ENCODE results near the gene CSMD2.

DNA sequence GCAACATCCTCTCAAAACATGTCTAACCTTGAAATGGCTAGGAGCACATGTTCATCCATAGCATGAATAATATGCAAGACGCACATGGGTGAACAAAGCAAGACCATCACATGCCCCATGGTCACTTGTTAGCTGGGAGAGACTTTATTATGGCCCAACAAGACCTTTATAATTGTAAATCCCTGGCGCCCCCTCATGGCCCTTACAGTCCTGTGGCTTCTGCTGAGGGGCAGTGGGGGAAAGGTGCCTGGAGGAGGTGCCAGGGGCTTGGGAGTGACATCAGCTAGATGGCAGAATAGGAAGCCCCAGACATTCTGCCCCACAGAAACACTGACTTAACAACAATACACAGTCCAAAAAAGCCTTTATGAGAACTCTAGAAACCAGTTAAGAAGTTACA lies 51.7 kb downstream of the CSMD2 start:
- TF ChIP-seq, protein P1, sequence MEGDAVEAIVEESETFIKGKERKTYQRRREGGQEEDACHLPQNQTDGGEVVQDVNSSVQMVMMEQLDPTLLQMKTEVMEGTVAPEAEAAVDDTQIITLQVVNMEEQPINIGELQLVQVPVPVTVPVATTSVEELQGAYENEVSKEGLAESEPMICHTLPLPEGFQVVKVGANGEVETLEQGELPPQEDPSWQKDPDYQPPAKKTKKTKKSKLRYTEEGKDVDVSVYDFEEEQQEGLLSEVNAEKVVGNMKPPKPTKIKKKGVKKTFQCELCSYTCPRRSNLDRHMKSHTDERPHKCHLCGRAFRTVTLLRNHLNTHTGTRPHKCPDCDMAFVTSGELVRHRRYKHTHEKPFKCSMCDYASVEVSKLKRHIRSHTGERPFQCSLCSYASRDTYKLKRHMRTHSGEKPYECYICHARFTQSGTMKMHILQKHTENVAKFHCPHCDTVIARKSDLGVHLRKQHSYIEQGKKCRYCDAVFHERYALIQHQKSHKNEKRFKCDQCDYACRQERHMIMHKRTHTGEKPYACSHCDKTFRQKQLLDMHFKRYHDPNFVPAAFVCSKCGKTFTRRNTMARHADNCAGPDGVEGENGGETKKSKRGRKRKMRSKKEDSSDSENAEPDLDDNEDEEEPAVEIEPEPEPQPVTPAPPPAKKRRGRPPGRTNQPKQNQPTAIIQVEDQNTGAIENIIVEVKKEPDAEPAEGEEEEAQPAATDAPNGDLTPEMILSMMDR (conservative IDR thresholded peaks at IDR 0.05 in 1 of 2, IDR thresholded peaks at IDR 0.05 in 1 of 2; ENCODE audit: low read depth in 1 of 2, low read length in 2 of 2), result no peak
- TF ChIP-seq EZH2 (IDR thresholded peaks at IDR 0.05; ENCODE audit: low read length, missing control alignments), result no peak
